Thoracic aorta (tissue), 2 donors: Measurements from ENCODE around the gene CFAP300. TPM values are rescaled to one million over a fixed set of nuclear protein-coding genes. Genes with fewer than 3 reads are reported as not detected.

Experiments used
- ATAC-seq: fragments of 150-250 bp; one replicate; pipeline ENCODE4 v1.8.0; 2017; ENCODE audit warnings: low read depth; ENCODE audit not compliant: insufficient number of reproducible peaks, low FRiP score
- DNase-seq: peaks from one replicate; pipeline ENCODE4 v3.0.0-alpha.2; 2020; ENCODE audit warnings: low spot score
- H3K27ac ChIP-seq, 2 donors: fragments of 200-600 bp; sonication (generic); 1 replicate in 1 of 2; 2 replicates in 1 of 2; pipeline ENCODE4 v1.5.1; 2016; ENCODE audit warnings: mild to moderate bottlenecking in 2 of 2, moderate library complexity in 2 of 2
- H3K27me3 ChIP-seq: fragments of 200-600 bp; sonication (generic); replicated peaks from 2 replicates; pipeline ENCODE4 v1.6.0; 2016; ENCODE audit warnings: mild to moderate bottlenecking; ENCODE audit not compliant: insufficient read depth
- H3K36me3 ChIP-seq: fragments of 200-600 bp; sonication (generic); one replicate; pipeline ENCODE4 v1.5.1; 2016
- H3K4me1 ChIP-seq, 2 donors: fragments of 200-600 bp; sonication (generic); 1 replicate in 1 of 2; 2 replicates in 1 of 2; pipeline versions ENCODE4 v1.5.1 to v1.6.0; 2016; ENCODE audit warnings: low read depth in 2 of 2, mild to moderate bottlenecking in 1 of 2; ENCODE audit not compliant: control insufficient read depth in 1 of 2
- H3K4me3 ChIP-seq: fragments of 200-600 bp; sonication (generic); 2 replicates; pipeline ENCODE4 v1.5.1; 2016; ENCODE audit warnings: mild to moderate bottlenecking
- H3K9me3 ChIP-seq: fragments of 200-600 bp; sonication (generic); 2 replicates; pipeline ENCODE4 v1.5.1; 2016
- total RNA-seq, 2 donors: library from RNA; depleted of rRNA; stranded (reverse); fragments of >200 nt; gene quantifications; one replicate each; pipeline versions ENCODE4 v1.1.0 to v1.2.3, GENCODE V29; 2016
- TF ChIP-seq, protein P1 (sequence below): fragments of 200-600 bp; sonication (generic); IDR thresholded peaks from one replicate; pipeline ENCODE4 v1.5.1; 2019; ENCODE audit warnings: antibody characterized with exemption

CFAP300 gene
- total RNA-seq, 2 donors from 2014 or later: 3.3 to 4.5 TPM

DNA sequence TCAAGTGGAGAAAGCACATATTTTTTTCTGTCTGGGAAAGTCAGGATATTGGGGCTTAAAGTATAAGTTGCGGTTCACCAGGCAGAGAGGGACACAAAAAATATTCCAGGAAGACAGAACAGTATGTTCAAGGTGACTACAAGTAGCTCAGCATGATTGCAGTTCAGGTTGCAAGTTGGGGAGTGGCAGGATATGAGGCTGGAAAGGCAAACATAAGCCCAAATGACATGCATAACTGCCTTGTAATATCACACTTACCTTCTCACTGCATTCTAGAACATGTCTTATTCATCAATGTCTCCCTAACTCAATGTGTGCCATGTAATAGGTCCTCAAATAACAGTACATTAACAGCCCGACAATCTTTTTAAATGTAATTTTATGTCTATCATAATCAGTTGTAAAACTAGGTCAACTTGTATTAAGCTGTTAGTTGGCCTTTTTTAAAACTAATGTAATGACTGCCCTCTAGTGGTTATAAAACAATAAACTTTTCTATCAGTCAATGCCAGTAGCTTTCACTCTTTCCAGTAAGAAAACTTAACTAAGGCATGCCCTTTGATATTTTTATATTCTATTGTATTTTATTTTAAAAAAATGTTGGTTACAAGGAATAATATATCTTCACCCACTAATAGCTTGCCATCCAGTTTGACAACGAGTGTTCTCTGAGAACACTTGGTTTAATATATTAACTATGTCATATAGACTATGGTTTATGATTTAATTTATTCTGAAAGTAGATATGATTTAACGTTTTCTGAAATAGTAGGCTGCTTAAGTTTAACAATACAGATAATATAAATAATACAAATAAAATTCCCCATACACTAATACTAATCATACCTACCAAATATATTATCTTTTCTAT is 39.4 kb upstream of the CFAP300 start:
- H3K36me3 ChIP-seq: no peaks in the 10 kb centered on the region
- H3K27me3 ChIP-seq: no peaks in the 10 kb centered on the region
- peaks cover 7 to 15% of the 10 kb centered on the region in 2 donors for H3K4me1 ChIP-seq
- H3K9me3 ChIP-seq: no peaks in the 10 kb centered on the region
- ATAC-seq (no peak), DNase-seq (no peak)
- H3K27ac ChIP-seq: no peak overlapping the region
- H3K4me3 ChIP-seq: no peak overlapping the region
- TF ChIP-seq, protein P1, sequence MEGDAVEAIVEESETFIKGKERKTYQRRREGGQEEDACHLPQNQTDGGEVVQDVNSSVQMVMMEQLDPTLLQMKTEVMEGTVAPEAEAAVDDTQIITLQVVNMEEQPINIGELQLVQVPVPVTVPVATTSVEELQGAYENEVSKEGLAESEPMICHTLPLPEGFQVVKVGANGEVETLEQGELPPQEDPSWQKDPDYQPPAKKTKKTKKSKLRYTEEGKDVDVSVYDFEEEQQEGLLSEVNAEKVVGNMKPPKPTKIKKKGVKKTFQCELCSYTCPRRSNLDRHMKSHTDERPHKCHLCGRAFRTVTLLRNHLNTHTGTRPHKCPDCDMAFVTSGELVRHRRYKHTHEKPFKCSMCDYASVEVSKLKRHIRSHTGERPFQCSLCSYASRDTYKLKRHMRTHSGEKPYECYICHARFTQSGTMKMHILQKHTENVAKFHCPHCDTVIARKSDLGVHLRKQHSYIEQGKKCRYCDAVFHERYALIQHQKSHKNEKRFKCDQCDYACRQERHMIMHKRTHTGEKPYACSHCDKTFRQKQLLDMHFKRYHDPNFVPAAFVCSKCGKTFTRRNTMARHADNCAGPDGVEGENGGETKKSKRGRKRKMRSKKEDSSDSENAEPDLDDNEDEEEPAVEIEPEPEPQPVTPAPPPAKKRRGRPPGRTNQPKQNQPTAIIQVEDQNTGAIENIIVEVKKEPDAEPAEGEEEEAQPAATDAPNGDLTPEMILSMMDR: peak; percentile 59

DNA sequence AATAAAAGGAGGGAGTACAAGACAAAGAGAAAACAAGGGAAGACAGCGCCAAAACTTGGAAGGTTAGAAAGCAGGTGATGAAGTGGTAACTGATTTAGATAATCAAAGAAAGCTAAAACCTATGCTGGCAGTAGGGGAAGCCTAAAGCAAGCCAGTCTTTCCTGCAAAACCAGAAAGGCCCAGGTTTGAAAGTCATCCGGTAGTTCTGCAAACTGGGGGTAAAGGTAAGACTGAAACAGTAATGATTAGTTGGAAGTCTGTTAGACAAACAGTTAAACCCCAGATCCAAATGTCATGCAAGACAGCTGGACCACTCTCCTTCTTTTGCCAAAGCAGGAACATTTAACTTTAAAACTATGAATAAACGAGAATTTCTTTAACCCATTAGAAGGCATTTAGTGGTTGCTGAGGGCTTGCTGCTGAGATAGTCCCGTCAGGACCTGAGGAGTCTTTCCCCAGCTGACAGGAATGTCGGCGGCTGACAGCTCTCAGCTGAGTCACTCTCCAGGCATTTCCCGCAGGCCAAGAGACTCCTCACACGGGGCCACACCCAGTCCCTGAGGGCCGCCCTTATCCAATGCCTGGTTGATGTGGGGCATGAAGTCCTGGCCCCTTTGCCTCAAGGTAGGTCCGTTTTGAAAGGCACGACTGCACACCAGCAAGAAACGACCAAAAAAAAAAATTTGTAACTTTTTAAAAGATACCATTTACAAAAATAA is 36.3 kb upstream of the CFAP300 start:
- ATAC-seq (no peak), DNase-seq (peak; percentile 14)
- peaks cover 7 to 15% of the 10 kb centered on the region in 2 donors for H3K4me1 ChIP-seq
- TF ChIP-seq, protein P1: no peak
- no peaks in the 10 kb centered on the region for H3K27me3 ChIP-seq
- no peaks in the 10 kb centered on the region for H3K36me3 ChIP-seq
- H3K4me3 ChIP-seq: peak overlapping the region; percentile 43
- peak overlapping the region in 1 of 2 donors; percentile 32 for H3K27ac ChIP-seq
- no peaks in the 10 kb centered on the region for H3K9me3 ChIP-seq

DNA sequence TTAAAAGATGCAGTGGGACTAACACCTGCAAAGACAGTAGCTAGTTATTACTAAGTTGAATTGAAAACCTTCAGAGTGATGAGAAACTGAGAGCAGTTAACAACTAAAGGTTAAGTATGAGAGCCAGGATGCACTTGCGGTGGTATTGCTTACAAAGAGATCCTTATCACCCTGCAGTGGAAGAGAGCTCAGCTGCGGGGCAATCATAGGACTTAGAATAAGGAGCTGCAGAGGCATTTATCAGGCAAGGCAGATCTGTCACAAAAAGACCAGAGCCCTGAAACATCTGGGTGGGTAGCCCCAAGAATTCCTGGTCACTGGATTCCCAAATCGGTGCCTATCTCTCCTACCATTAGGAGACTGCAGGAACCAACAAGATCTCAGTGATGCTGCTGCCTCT is 34.3 kb upstream of the CFAP300 start:
- TF ChIP-seq, protein P1: no peak
- H3K4me3 ChIP-seq: no peak overlapping the region
- no peaks in the 10 kb centered on the region for H3K27me3 ChIP-seq
- H3K9me3 ChIP-seq: no peaks in the 10 kb centered on the region
- DNase-seq (no peak), ATAC-seq (no peak)
- H3K27ac ChIP-seq: no peak overlapping the region
- no peaks in the 10 kb centered on the region for H3K36me3 ChIP-seq
- H3K4me1 ChIP-seq: peaks cover 7 to 15% of the 10 kb centered on the region in 2 donors

DNA sequence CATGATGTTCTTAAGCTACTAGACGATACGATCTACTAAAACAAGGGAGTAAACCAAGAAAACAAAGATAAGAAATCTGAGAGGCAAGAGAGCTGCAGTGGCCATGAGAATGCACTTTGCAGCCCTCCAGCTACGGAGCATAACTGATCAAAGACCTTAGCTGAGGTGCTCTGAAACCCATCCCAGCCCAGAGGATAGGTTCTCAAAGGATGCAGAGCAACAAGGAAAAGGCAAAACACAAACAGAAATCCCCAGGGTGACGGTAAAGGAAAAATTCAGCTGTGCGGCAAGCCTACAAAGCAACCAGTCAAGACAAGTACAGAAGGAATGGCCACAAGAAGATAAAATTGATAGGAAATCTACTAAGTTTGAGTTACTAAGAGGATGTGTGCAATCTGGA is 32.5 kb upstream of the CFAP300 start:
- Histone ChIP-seq H3K36me3 (no peaks in the 10 kb centered on the region), H3K27ac (no peak overlapping the region), H3K27me3 (no peaks in the 10 kb centered on the region), H3K4me1 (peaks cover 7 to 15% of the 10 kb centered on the region in 2 donors), H3K4me3 (no peak overlapping the region), H3K9me3 (no peaks in the 10 kb centered on the region)
- no peak for ATAC-seq
- no peak for DNase-seq
- TF ChIP-seq, protein P1: no peak

DNA sequence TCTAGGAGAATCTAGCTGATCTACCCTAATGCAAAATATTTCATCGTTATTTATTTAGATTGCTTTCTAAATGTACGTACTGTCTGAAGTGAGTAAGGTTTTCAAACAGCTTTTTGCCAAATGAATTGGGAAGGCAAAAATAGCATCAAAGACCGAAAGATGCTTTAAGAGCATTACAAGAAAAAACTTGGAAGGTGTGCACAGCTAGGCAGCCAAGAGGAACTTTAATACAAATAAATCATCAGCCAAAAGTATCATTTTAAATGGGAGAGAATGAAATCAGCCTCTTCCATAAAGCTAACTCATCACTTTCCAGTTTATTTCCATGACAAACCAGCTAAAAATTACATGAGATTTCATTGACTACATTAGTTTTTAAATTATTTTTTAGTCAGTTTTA is 30.2 kb upstream of the CFAP300 start:
- H3K27ac ChIP-seq: no peak overlapping the region
- DNase-seq: no peak
- H3K27me3 ChIP-seq: no peaks in the 10 kb centered on the region
- no peaks in the 10 kb centered on the region for H3K4me1 ChIP-seq
- H3K4me3 ChIP-seq: no peak overlapping the region
- ATAC-seq: no peak
- H3K9me3 ChIP-seq: no peaks in the 10 kb centered on the region
- no peaks in the 10 kb centered on the region for H3K36me3 ChIP-seq
- TF ChIP-seq, protein P1: no peak
